Right renal pelvis (tissue), 4 donors: Measurements from ENCODE around the gene SLC23A2. TPM values are rescaled to one million over a fixed set of nuclear protein-coding genes. Genes with fewer than 3 reads are reported as not detected.

Experiments used
- DNase-seq, 4 donors: peaks; one replicate each; pipeline ENCODE4 v3.0.0-alpha.2; 2013; ENCODE audit warnings: low read depth in 4 of 4, low spot score in 3 of 4, missing footprints in 1 of 4
- polyA plus RNA-seq, 4 donors: library from polyadenylated mRNA; unstranded; fragments of 120-200 nt; gene quantifications; one replicate each; pipeline ENCODE4 v1.2.1, GENCODE V29; 2013; ENCODE audit not compliant: insufficient read length in 4 of 4

The SLC23A2 gene
- polyA plus RNA-seq, 4 donors, result 20.9 to 24.0 (median 23.5) TPM

- DNase-seq, result no peak
Measured at GRCh38 chr20:4910951-4911350, 90.4 kb downstream of the SLC23A2 start.

GRCh38 chr20:4905613-4906012, 95.7 kb downstream of the SLC23A2 start:
- DNase-seq, result no peak

GRCh38 chr20:4905195-4905594, 96.1 kb downstream of the SLC23A2 start:
- DNase-seq, result no peak

GRCh38 chr20:4904127-4904860, 97.0 kb downstream of the SLC23A2 start:
- no peak for DNase-seq

GRCh38 chr20:4902788-4903187, 98.5 kb downstream of the SLC23A2 start:
- DNase-seq, result no peak

- no peak for DNase-seq
Measured at GRCh38 chr20:4901031-4901818, 100.1 kb downstream of the SLC23A2 start.

GRCh38 chr20:4898282-4899244, 102.7 kb downstream of the SLC23A2 start:
- no peak for DNase-seq

GRCh38 chr20:4897600-4897999, 103.7 kb downstream of the SLC23A2 start:
- DNase-seq, result no peak

- DNase-seq, result no peak
Measured at GRCh38 chr20:4896971-4897497, 104.3 kb downstream of the SLC23A2 start.

- no peak for DNase-seq
Measured at GRCh38 chr20:4896119-4896702, 105.1 kb downstream of the SLC23A2 start.

GRCh38 chr20:4894981-4895381, 106.3 kb downstream of the SLC23A2 start:
- no peak for DNase-seq

GRCh38 chr20:4894409-4894808, 106.9 kb downstream of the SLC23A2 start:
- no peak for DNase-seq

- no peak for DNase-seq
Measured at GRCh38 chr20:4893709-4894108, 107.6 kb downstream of the SLC23A2 start.

- no peak for DNase-seq
Measured at GRCh38 chr20:4891997-4892396, 109.3 kb downstream of the SLC23A2 start.

GRCh38 chr20:4891190-4891763, 110.0 kb downstream of the SLC23A2 start:
- DNase-seq, result no peak

- no peak for DNase-seq
Measured at GRCh38 chr20:4889446-4889845, 111.9 kb downstream of the SLC23A2 start.

GRCh38 chr20:4887586-4887985, 113.7 kb downstream of the SLC23A2 start:
- DNase-seq, result no peak

GRCh38 chr20:4886771-4887527, 114.4 kb downstream of the SLC23A2 start:
- no peak for DNase-seq

- DNase-seq, result no peak
Measured at GRCh38 chr20:4885877-4886276, 115.4 kb downstream of the SLC23A2 start.
